Activated CD8-positive, alpha-beta memory T cell treated with anti-CD3 and anti-CD28 coated beads for 4 hours (primary cell): ENCODE results near the gene THBS3.
"Not testable (repeated sequence)": the region's sequence is repeated elsewhere in the genome, so short reads cannot be mapped to it uniquely, and the experiment has no call there.

ENCODE experiments used
- DNase-seq, 2 donors: peaks; one replicate each; pipeline ENCODE4 v3.0.0-alpha.2; 2020; ENCODE audit warnings: low read depth in 2 of 2

Gene THBS3

GRCh38 chr1:155208541-155209311, 1.0 kb upstream of the THBS3 start, which contains the start of gene MTX1:
Gene MTX1, plus strand, starts transcription at chr1:155208695. Its CDS starts 110 bp downstream, at chr1:155208805.
- peak; percentile 76 to 83 for DNase-seq

- peak; percentile 78 to 83 for DNase-seq
Observed at GRCh38 chr1:155206891-155207805, 549 bp downstream of the THBS3 start.

DNA sequence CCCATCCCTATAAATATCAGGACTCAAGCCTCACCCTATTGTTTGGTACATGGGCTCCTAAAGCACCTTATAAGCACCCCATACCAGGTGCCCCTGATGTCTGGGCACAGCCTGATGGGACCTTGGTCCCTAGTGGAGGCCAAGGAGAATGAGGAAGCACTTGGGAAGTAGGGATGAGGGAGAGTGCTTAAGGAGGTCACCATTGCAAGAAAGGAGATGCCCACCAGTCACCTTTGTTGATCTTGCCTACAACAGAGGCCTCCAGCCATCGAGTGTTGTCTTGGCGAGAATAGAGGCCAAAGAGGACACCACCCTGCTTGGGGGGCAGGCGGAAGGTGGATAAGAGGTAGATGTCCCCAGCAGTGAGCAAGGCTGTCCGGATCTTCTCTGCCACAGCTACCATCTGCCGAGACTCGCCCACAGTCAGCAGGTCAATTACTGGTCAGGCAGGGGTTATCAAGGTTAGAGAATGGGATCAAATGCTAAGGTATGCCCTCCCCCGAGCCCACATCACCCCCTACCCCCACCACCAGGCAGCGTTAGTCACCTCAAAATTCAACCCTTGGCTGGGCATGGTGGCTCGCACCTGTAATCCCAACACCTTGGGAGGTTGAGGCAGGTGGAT, 1.6 kb downstream of the THBS3 start:
- no peak for DNase-seq

DNA sequence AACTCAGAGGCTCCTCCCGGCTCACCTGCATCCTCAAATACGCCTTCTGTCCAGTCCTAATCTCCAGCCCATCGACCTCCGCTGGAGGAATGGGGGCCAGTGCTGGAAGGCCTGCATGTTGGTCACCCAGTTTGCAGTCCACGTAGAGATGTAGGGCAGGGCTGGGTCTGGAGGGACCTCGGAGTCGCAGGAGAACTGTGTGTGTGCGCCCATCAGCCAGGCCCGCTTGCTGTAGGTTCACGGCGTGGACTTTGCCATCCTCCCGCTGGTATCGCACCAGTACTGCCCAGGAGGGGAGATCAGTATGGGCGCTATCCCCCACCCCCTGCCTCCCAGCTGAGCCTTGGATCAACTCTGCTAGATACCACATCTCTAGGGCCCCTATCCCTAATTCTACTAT, 2.7 kb downstream of the THBS3 start:
- no peak for DNase-seq

- DNase-seq, result no peak
Observed at GRCh38 chr1:155202731-155203515, 4.8 kb downstream of the THBS3 start.

GRCh38 chr1:155202198-155202597, 5.5 kb downstream of the THBS3 start:
- no peak for DNase-seq

DNA sequence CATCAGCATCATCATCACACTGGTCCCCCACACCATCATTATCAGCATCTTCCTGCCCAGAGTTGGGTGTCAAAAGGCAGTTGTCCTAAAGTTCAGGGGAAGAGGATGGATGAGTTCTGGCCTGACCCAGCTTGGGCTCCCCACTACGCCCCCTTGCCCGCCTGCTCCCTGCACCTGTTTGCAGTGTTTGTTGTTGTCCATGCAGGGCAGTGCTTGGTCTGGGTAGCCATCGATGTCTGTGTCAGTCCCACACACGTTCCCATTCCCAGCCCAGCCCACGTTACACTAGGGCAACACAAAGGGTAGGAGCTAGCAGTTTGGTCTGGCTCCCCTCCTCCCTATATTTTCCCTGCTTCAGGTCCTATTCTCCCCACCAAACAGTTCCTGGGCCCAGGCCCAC, 6.8 kb downstream of the THBS3 start:
- no peak for DNase-seq

GRCh38 chr1:155199792-155200191, 7.9 kb downstream of the THBS3 start:
- DNase-seq, result no peak

DNA sequence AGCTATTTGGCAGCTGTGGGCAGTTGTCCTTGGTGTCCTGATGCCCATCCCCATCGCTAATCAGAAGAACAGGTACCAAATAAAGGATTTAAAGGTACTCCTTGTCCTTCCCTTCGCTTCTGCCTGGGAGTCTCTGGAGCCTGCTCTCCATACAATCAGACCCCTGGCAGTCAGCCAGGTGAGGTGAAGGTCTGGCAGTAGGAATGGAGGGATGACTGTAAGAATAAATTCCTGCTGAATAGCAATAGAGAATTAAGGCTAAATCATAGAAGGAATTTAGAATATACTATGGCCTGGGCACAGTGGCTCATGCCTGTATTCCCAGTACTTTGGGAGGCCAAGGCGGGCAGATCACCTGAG, 9.2 kb downstream of the THBS3 start:
- DNase-seq, result no peak

DNA sequence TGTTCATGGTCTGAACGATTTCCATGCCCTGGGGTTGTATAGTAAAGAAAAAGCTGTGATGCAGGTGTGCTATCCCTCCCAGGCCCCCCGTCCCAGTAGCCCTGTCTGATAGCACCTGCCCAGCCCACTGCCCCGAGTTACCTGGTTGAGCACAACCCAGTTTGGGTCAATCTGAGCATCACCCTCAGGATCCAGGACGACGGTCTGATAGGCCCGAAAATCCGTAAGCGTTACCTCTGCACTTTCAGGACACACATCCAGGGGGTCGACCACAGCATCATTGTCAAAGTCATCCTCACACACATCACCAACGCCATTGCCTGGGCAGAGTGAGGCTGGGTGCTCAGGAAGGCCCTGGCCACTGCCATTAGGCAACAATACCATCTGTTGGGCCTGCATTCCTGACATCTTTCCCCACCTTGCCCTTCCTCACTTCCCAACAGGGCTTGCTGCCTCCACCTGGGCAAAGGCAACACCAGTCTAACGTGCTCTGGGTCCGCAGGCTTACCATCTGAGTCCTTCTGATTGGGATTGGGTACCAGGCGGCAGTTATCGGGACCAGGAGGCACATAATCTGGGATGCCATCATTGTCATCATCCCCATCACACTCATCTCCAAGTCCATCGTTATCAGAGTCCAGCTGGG, 9.7 kb downstream of the THBS3 start:
- DNase-seq, result no peak

- DNase-seq, result no peak
Observed at GRCh38 chr1:155196893-155197638, 10.6 kb downstream of the THBS3 start.

DNA sequence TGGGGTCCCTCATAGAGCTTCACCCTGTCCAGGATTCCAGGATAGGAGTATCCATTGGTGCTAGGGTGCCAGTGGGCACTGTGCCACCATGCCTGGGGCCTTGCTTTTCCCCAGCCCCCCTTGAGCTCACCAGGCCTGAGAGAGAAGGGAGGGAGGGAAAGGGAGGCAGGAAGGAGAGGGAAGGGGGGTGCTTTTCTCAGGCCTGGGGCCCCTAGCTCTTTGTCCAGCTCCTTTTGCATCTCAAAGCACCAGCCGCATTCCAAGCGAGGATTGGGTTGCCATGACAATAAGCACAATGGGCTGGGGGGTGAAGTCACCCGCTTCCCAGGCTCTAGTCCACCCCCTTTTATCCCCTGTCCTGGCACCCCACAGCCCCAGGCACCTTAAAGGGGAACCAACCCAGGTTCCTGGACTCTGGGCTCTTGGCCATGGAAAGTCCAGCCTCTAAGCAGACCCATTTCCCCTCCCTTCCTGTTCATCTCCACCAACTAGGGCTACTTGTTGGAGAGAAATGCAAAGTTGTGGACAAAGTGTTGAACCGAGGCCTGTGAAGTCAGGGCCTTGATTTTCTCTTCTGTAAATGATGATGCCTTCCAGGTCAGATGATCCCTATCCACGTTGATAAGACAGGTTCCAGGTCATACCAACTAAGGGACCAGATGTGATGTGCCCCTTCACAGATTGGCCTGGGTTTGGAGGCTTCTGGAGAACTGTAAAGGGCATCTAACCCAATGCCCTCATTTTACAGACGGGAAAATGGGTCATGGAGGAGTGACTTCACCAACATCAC, 11.4 kb downstream of the THBS3 start:
- no peak for DNase-seq

DNA sequence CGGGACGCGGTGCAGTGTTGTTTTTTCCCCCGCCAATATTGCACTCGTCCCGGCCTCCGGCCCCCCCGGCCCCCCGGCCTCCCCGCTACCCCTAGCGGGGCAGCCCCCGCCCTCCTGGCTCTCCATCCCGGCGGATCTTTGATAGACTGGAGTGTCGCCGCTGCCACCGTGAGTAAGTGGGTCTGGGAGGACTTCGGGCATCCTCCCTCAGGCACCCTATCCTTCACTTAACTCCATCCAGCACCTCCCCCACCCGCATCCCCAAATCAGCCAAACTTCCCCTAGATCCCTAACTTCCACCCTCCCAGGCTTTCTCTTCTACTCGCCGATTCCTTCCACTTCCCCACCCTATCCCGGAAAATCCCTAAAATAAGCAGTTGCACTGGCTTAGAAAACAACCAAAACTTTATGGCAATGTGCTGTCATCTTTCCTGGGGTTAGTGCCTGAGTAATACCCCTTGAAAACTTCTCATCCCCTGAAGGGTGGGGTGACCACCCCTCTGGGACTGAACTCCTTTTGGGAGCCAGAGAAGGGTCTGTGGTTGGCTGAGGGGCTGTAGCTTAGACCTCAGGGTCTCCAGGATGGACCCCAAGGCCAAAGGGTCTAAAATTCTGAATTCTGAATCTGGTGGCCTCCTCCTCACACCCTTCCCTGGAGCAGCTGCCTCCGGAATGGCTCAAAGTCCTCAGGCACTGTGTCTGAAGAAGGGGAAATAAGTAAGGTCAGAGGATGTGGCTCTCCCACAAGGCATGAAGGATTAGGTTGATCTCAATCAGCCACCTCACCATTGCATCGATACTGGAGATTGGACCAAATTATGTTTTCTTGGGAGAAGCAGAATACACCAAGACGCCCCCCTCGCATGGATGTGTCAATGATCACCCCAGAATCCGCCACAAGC, 12.2 kb downstream of the THBS3 start:
- DNase-seq, result no peak

- DNase-seq, result not testable (repeated sequence)
Observed at GRCh38 chr1:155193991-155194240, 13.8 kb downstream of the THBS3 start.

DNA sequence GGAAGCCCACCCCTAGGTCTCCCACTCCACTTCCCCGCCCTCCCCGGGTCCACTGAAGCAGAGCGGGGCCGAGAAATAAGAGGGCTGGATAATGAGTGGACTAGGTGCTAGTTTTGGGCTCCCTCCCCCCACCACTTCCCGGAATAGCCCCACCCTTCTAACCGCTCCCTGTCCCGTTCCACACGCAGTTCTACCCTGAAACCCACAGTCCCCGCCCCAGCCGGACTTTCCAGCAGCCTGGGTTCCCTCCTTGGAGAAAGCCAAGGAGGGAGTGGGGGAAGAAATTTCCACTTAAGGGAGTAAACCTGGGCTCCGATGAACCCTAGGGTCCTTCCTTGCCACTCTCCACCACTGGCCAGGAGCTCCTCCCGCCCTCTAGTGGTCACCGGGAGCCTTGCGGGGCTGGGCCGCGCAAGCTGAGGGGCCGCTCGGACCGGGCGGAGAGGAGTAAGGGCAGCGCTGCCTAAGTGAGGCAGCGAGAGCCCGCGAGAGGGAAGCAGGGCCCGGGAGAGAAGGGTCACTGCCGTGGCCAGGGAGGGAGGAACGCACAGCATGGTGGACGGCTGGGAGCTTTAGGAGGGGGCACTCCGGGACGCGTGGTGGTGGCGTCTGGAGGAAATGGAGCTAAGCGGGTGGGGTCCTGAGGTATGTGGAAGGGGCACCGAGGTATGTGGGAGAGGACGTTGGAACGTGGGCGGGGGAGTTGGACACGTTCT, 14.3 kb downstream of the THBS3 start:
- peak; percentile 34 to 39 for DNase-seq

GRCh38 chr1:155192346-155193274, 15.1 kb downstream of the THBS3 start:
- peak in 1 of 2 donors; percentile 5 for DNase-seq

GRCh38 chr1:155191904-155192303, 15.8 kb downstream of the THBS3 start:
- no peak for DNase-seq
